22Rv1 (cell line): Measurements from ENCODE around the gene ARHGEF19.
"Not testable (repeated sequence)": the region's sequence is repeated elsewhere in the genome, so short reads cannot be mapped to it uniquely, and the experiment has no call there.

Source experiments
- H3K27ac ChIP-seq: fragments of 450-650 bp; 2 replicates; pipeline ENCODE4 v1.5.1; 2017
- ZFX ChIP-seq: fragments of 450-650 bp; IDR thresholded peaks from 2 replicates; pipeline ENCODE4 v1.6.1; 2017; ENCODE audit warnings: antibody characterized with exemption, borderline replicate concordance
- TF ChIP-seq, protein P1 (sequence below): fragments of 450-650 bp; IDR thresholded peaks from 2 replicates; pipeline ENCODE4 v1.5.1; 2017; ENCODE audit warnings: mild to moderate bottlenecking

ARHGEF19 gene

DNA sequence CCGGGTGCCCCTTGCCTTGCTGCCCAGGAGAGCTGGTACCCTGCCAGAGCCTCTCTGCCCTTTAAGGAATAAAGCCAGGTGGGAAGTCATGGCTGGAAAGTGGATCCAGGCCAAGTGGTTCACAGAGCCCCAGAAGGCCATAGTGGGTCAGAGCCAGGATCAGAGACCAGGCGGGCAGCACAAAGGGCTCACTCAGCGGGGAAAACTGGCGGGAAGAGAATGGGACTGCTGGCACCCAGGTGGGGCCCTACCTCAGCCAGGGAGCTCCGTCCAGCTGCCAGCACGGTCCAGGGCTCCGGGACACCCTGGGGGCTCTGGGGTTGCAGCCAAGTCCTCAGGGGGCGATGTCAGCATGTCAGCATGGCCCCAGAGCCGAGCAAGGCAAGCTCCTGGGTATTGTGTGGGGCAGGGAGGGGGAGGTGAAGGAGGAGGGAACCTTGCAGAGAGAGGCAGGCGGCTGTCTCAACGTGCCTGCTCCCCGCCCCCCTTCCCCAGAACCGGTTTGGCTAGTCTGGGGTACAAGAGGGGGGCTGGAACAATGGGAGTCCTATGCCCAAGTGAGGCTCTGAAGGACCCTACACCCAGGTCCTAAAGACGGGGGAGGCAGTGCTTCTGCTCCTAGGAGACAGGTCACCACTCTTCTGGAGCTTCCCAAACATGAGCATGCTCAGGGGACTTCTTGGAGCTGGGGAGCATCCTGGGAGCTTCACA is at the start of gene ARHGEF19:
TSS of gene ARHGEF19 (minus strand) at position 402 of the 711 bp plus-strand sequence. CDS start 3,598 bp downstream, outside the sequence.
- H3K27ac ChIP-seq = no peak within 1 kb of the TSS
- TF ChIP-seq ZFX = no peak
- TF ChIP-seq, protein P1, sequence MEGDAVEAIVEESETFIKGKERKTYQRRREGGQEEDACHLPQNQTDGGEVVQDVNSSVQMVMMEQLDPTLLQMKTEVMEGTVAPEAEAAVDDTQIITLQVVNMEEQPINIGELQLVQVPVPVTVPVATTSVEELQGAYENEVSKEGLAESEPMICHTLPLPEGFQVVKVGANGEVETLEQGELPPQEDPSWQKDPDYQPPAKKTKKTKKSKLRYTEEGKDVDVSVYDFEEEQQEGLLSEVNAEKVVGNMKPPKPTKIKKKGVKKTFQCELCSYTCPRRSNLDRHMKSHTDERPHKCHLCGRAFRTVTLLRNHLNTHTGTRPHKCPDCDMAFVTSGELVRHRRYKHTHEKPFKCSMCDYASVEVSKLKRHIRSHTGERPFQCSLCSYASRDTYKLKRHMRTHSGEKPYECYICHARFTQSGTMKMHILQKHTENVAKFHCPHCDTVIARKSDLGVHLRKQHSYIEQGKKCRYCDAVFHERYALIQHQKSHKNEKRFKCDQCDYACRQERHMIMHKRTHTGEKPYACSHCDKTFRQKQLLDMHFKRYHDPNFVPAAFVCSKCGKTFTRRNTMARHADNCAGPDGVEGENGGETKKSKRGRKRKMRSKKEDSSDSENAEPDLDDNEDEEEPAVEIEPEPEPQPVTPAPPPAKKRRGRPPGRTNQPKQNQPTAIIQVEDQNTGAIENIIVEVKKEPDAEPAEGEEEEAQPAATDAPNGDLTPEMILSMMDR = no peak

DNA sequence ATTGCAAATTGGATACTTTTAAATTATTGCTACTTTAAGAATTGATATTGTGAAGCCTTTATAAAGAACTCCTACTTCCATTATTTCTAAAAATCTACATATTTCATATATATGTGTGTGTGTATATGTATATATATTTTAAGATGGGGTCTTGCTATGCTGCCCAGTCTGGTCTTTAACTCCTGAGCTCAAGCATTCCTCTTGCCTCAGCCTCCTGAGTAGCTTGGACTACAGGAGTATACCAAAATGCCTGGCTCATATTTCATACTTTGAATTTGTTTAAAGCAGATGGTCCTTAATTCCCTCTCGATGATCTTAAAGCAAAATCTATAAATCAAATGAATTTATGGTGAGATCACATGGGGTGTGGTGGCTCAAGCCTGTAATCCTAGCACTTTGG is 49.6 kb upstream of the ARHGEF19 start:
- TF ChIP-seq, protein P1 = no peak
- TF ChIP-seq ZFX = no peak
- no peak overlapping the region for H3K27ac ChIP-seq

DNA sequence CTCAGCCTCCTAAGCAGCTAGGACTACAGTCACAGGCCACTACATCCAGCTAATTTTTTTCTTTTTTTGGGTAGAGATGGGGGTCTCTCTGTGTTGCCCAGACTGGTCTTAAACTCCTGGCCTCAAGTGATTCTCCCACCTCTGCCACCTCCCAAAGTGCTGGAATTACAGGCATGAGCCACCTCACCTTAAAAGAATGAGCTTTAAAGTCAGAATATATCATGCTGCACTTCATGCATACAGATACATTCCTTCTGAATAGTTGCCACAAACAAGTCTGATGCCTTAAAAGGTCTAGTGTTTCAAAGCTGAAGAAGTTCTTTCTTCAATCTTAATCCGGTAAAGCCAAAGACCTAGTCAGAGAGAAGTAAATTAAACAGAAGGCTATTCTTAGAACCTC is 48.4 kb upstream of the ARHGEF19 start:
- TF ChIP-seq, protein P1 = no peak
- TF ChIP-seq ZFX = no peak
- no peak overlapping the region for H3K27ac ChIP-seq

DNA sequence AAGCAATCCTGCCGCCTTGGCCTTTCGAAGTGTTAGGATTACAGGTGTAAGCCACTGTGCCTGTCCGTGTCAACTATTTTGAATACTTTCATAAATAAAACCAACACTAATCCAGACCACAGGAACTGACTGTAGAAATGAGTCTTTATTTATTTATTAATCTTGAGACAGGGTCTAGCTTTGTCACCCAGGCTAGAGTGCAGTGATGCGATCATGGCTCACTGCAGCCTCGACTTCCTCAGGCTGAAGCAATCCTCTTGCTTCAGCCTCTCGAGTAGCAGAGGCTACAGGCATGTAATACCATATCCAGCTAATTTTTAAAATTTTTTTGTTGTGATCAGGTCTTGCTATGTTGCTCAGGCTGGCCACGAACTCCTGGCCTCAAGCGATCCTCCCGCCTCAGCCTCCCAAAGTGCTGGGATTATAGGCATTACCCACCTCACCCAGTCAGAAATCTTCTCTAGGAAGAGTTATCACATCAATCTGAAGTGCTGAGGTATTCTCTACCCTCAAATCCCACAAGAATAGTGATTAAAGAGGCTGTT is 46.2 kb upstream of the ARHGEF19 start:
- H3K27ac ChIP-seq = no peak overlapping the region
- TF ChIP-seq ZFX = no peak
- TF ChIP-seq, protein P1 = no peak

DNA sequence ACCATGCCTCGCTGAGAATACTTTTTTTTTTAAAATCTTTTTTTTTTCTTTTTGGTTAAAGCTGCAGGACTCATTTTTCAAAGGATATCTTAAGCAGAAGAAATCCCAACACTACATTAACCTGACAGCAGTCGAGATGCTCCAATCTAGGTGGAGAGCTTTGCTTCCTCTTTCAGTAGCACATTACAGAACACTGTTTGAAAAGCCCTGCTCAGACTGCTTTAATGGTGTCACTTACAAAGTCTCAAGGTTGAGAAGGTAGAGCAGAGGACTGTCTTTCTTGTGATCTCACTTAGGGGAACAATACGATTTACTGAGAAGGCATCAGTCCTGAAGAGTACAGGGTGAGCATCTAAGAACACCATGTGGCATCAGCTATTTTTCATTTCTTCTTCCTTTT is 45.5 kb upstream of the ARHGEF19 start:
- no peak for TF ChIP-seq ZFX
- TF ChIP-seq, protein P1 = no peak
- H3K27ac ChIP-seq = no peak overlapping the region

DNA sequence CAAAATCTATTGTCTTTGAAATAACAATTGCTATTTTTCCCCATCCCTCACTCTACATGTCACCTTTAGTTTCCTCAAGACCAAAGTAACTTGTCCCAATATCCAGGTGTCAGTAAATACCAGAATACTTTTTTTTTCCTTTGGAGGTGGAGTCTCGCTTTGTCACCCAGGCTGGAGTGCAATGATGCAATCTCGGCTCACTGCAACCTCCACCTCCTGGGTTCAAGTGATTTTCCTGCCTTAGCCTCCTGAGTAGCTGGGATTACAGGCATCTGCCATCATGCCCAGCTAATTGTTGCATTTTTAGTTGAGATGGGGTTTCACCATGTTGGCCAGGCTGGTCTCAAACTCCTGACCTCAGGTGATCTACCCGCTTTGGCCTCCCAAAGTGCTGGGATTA is 45.1 kb upstream of the ARHGEF19 start:
- not testable (repeated sequence) for H3K27ac ChIP-seq

DNA sequence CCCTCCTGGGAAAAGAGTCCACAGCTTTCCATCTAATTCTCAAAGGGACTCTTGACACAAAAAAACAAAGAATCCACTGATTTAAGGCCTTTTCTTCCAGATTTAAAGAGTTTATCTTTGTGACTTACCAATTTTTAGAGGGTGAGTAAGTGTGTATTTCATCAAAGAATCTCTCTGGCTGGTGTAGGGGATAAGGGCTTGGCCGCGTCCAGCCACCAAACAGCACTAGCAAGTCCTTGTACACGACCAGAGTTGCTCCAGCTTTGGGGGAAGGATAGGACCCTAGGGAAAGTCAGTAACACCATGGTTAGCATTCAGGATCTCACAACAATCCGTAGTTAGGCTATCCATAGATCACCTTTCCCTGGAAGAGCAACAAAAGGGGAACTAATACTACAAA is 44.0 kb upstream of the ARHGEF19 start:
- no peak for TF ChIP-seq ZFX
- TF ChIP-seq, protein P1 = no peak
- no peak overlapping the region for H3K27ac ChIP-seq
